Fibroblast of lung (primary cell): ENCODE data around the gene NDUFV1.

Experiments
- CTCF ChIP-seq, 2 donors: IDR thresholded peaks in 1 of 2; conservative IDR thresholded peaks in 1 of 2; 1 replicate in 1 of 2; 2 replicates in 1 of 2; pipeline ENCODE4 v1.5.1; 2011 to 2012; ENCODE audit warnings: low read length in 2 of 2, control low read depth in 1 of 2, inconsistent platforms in 1 of 2, low read depth in 1 of 2, mild to moderate bottlenecking in 1 of 2
- EZH2 ChIP-seq: IDR thresholded peaks from 2 replicates; pipeline ENCODE4 v1.5.1; 2012; ENCODE audit warnings: low read length, control low read depth, mild to moderate bottlenecking; ENCODE audit errors: missing control alignments

- TF ChIP-seq EZH2 (no peak), CTCF (conservative IDR thresholded peaks at IDR 0.05 in 1 of 2, IDR thresholded peaks at IDR 0.05 in 1 of 2; ENCODE audit: low read depth in 1 of 2, low read length in 2 of 2) (no peak)
Observed at GRCh38 chr11:67584881-67585873, 21.6 kb upstream of the NDUFV1 start.
